ENCODE results near the gene PIK3C2B.
"Not testable (repeated sequence)": the region's sequence is repeated elsewhere in the genome, so short reads cannot be mapped to it uniquely, and the experiment has no call there.

The PIK3C2B gene

DNA sequence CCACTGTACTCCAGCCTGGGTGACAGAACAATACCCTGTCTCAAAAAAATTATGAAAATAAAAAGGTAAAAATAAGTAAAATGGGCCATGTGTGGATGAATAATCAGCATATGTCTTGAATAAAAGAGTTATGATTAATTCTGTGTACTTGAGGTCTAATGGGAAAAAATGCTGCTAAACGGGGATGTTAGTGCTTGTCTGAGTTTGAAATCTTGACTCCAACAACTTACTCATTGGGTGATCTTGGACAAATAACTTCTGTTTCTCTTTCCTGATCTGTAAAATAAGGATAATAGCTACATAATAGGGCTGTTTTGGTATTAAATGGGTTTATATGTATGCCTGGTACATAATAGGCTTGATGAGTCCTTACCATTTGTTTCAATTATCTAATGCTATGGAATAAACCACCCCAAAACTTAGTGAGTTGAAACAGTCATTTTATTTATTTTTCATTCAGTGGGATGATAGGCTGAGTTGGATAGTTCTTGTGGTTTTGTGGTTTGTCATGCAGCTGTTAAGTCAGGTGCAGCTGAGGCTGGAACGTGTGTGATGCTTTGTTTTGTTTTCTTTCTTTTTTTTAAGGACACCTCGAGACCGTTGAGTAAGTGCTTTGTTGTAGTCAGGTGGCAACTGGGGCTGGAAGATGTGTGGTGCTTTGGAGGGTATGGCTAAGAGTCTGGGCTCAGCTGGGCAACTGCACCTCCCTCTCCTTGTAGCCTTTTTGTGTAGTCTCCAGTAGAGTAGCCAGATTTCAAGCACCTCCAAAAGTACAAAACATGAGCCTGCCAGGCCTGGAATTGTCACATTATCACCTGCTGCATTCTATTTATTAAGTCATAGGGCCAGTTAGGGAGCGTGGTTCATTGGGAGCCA, 26.5 kb upstream of the PIK3C2B start:
- DNase-seq (ENCODE audit: insufficient read length, low spot score) (peak; percentile 35), FAIRE-seq (no peak)
- no peak for TF ChIP-seq POLR2A (IDR thresholded peaks at IDR 0.05; ENCODE audit: low read depth, low read length)

DNA sequence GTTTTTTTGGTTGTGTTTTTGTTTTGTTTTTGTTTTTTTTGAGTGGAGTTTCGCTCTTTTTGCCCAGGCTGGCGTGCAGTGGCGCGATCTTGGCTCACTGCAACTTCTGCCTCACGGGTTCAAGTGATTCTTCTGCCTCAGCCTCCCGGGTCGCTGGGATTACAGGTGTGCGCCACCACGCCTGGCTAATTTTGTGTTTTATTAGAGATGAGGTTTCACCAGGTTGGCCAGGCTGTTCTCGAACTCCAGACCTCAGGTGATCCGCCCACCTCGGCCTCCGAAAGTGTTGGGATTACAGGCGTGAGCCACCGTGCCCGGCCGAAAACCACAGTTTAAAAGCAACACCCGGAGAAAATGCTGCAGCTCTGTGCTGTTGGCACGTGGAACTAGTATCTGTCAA, 22.8 kb upstream of the PIK3C2B start:
- not testable (repeated sequence) for FAIRE-seq; DNase-seq (ENCODE audit: insufficient read length, low spot score)

DNA sequence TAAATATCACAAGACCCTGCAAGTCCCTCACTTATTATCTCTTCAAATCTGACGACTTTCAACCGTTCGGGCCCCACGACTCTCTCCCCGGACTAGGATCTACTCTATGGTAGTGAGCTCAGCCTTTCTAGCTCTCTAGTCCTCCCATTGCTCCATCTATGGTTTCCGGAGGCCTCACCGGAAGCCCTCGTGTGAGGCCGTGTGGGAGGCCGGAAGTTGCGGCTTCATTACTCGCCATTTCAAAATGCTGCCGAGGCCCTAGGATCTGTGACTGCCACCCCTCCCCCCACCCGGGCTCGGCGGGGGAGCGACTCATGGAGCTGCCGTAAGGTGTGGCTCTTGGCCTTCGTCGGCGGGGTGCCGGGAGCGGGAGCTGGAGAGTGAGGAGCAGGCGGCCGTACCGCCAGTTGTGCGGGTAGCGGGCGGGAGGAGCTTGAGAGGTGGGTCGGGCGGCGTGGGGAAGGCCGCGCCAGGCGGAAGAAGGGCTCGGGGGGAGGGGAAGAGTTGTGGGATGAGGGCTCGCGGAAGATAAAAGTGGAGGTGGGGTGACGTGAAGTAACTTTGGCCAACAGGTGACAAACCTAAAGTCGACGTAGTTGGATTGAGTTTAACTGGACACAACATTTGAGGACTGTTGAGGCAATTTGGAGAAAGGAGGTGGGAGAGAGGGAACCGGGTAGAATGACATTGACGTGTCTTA, 21.7 kb upstream of the PIK3C2B start, which contains the start of gene MDM4:
MDM4 (plus strand) TSS at position 227 of the 700 bp plus-strand sequence. CDS start 9,113 bp downstream, outside the sequence.
- peak; percentile 57 for TF ChIP-seq POLR2A (IDR thresholded peaks at IDR 0.05; ENCODE audit: low read depth, low read length)
- FAIRE-seq = peak; percentile 73
- peak; percentile 85 for DNase-seq (ENCODE audit: insufficient read length, low spot score)

DNA sequence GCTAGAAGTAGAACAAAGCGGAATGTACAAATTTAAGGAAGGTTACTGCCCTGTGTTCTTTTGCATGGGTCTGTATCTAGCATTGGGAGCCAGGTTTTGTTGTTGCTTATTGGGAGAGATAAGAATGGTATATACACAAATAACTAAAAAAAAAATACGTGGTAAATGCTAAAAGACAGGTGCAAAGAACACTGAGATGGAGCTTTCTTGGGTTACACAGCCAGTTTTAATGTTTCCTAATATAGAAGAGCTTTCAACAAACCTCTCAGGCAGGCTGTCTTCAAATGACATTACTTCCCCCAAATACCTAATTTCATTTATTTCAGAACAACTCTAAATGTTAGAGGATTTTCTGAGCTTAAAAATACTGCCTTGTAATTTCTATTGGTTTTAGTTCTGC, 20.2 kb upstream of the PIK3C2B start:
- DNase-seq (ENCODE audit: insufficient read length, low spot score) (no peak), FAIRE-seq (no peak)
- TF ChIP-seq POLR2A (IDR thresholded peaks at IDR 0.05; ENCODE audit: low read depth, low read length) = no peak

DNA sequence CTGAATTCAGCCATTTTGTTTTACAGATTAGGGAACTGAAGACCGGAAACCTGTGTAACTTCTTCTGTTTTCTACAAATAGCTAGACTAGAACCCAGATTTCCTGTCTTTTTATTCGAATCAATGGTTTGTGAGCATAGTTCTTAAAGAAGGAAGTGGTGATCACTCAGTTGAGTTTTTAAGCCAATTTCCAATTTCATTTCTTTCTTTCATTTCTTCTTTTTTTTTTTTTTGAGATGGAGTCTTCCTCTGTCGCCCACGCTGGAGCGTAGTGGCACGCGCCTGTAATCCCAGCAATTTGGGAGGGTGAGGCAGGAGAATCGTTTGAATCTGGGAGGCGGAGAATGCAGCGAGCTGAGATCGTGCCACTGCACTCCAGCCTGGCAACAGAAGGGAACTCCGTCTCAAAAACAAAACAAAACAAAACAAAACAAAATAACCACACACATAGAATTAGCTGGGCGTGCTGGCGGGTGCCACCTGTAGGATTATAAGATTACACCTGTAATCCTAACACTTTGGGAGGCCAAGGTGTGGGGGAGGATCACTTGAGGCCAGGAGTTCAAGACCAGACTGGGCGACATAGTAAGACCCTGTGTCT, 18.6 kb upstream of the PIK3C2B start:
- FAIRE-seq (no peak), DNase-seq (ENCODE audit: insufficient read length, low spot score) (no peak)
- TF ChIP-seq POLR2A (IDR thresholded peaks at IDR 0.05; ENCODE audit: low read depth, low read length) = no peak

DNA sequence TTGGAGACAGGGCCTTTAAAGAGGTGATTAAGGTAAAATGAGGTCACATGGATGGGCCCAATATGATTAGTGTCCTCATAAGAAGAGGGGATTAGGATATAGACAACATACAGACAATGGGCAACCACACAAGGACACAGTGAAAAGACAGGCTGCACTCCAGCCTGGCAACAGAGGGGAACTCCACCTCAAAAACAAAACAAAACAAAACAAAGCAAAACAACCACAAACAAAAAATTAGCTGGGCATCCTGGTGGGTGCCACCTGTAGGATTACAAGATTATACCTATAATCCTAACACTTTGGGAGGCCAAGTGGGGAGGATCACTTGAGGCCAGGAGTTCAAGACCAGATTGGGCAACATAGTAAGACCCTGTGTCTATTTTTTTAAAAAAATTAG, 16.8 kb upstream of the PIK3C2B start:
- FAIRE-seq (no peak), DNase-seq (ENCODE audit: insufficient read length, low spot score) (no peak)
- TF ChIP-seq POLR2A (IDR thresholded peaks at IDR 0.05; ENCODE audit: low read depth, low read length) = no peak

DNA sequence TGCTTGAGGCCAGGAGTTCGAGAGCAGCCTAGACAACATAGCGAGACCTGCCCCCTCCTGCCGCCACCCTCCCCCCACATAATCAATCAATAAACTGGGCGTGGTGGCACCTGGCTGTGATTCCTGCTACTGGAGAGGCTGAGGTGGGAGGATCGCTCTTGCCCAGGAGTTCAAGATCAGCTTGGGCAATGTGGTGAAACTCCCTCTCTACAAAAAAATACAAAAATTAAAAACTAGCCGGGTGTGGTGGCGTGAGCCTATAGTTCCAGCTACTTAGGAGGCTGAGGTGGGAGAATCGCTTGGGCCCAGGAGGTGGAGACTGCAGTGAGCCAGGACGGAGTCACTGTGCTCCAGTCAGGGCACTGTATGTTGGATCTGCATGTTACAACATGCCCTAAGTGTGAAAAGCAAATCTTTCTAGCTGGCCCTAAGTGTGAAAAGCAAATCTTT, 14.6 kb upstream of the PIK3C2B start:
- FAIRE-seq = no peak
- TF ChIP-seq POLR2A (IDR thresholded peaks at IDR 0.05; ENCODE audit: low read depth, low read length) = no peak
- no peak for DNase-seq (ENCODE audit: insufficient read length, low spot score)

DNA sequence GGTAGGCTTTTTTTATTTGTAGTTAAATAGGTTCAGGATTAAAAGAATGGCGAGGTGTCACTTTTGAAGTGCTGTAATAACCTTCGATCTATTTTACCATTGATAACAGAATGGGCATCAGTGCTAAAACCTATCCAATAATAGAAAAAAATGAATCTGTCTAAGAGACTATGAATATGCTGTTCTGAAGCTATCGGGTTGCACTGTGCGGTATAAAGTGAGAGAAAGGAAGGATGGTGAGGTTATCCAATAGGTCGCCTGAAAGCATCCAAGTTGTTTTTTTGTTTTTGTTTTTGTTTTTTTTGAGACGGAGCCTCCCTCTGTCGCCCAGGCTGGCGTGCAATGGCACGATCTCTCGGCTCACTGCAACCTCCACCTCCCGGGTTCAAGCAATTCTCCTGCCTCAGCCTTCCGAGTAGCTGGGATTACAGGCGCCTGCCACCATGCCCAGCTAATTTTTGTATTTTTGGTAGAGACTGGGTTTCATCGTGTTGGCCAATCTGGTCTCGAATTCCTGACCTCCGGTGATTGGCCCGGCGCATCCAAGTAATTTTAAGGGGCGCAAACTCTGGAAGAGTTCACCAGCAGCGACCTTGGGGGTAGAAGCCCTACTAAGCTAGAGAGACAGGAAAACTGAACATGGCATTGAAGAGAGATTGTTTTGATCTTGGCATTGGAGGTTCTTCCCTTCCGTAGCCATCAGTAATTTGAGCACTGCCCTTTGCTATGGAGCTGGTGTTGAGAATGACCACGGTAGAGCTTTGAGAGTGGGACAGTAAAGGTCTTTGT, 12.9 kb upstream of the PIK3C2B start:
- DNase-seq (ENCODE audit: insufficient read length, low spot score) (no peak), FAIRE-seq (no peak)
- TF ChIP-seq POLR2A (IDR thresholded peaks at IDR 0.05; ENCODE audit: low read depth, low read length) = no peak

DNA sequence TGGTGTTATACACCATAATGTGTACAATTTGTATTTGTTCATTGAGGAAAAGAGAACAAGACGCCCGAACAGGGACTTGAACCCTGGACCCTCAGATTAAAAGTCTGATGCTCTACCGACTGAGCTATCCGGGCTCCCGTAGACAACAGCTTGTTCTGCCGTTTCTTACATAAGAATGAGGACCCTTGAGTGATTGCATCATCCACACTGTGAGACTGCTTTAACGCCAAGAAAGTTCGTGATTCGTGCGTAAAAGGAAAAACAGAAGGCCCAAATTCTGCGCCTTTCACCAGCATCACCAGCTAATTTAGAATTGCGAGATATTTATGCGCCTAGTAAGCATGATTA, 12.3 kb upstream of the PIK3C2B start:
- no peak for TF ChIP-seq POLR2A (IDR thresholded peaks at IDR 0.05; ENCODE audit: low read depth, low read length)
- DNase-seq (ENCODE audit: insufficient read length, low spot score) = no peak
- FAIRE-seq = peak; percentile 53

DNA sequence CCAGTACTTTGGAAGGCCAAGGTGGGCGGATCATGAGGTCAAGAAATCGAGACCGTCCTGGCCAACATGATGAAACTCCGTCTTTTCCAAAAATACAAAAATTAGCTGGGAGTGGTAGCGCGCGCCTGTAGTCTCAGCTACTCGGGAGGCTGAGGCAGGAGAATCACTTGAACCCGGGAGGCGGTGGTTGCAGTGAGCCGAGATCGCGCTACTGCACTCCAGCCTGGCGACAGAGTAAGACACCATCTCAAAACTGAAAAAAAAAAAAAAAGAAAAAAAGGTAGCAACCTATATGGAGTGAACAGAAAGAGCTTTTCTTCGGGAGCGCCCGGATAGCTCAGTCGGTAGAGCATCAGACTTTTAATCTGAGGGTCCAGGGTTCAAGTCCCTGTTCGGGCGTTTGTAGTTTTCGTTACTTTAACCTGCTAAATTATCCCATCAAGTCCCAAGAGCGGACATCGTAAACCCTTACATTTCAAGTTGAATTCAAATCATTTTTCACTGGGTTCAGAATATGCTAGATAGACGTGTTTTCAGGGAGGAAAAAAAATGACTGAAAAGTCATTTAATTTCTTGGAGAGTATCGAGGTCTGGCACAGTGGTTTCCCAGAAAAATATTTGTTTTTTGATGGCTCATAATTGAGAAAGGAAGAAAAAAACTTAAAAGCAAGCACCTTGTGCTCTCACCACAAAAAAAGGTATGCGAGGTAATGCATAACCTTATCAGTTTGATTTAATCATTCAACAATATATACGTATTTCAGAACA, 11.8 kb upstream of the PIK3C2B start:
- DNase-seq (ENCODE audit: insufficient read length, low spot score) (peak; percentile 33), FAIRE-seq (no peak)

DNA sequence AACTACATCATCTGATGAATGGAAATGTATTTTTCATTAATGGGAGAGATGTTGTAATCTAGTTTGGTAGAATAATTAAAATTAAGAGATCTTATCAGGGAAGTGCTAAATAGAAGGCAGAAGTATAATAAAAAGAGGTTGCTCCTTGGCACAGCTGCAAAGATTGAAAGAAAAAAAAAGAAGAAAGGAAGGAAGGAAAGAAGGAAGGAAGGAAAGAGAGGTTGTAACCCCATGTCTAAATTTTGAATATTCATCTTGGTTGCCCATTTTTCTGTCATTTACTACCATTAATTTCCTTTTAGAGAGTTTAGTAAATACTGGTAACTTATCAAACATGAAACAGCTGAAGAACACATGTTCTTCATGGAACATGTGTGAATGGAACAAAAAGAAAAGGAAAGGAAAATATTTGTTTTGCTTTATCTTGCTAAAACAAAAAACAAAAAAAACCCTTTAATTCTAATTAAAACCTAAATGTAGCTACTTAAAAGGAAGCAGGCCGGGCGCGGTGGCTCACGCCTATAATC, 11.1 kb upstream of the PIK3C2B start:
- no peak for FAIRE-seq
- no peak for DNase-seq (ENCODE audit: insufficient read length, low spot score)
- TF ChIP-seq POLR2A (IDR thresholded peaks at IDR 0.05; ENCODE audit: low read depth, low read length) = no peak

More for the DNA sequence above, 11.8 kb upstream of the PIK3C2B start:
- no peak for TF ChIP-seq POLR2A (IDR thresholded peaks at IDR 0.05; ENCODE audit: low read depth, low read length)

DNA sequence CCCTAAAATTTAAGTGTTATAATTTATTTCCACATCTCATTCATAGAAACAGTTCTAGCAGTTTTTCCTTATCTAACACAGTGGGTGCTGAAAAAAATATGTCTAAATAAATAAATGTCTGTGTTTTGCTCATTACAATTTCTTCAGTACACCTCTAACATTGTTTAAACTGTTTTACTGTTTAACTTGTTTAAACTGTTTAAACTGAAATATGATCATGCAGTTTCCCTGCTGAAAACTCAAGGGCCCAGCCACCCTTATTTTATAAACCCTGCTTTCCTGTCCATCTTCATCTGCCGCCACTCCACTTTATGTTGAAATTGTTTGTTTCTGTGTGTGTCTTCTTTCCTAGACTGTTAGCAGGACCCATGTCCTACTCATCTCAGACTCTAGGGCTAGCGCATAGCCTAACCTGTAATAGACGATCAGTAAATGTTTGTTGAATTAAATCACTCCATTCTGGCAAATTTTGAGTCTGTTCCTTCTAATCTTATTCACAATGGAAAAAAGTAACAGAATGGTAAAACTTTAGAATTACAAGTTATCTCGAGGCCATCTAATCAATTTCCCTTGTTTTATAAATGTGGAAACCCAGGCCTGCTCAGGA, 9.4 kb upstream of the PIK3C2B start:
- FAIRE-seq = no peak
- no peak for DNase-seq (ENCODE audit: insufficient read length, low spot score)
- no peak for TF ChIP-seq POLR2A (IDR thresholded peaks at IDR 0.05; ENCODE audit: low read depth, low read length)
